ENCODE results near the gene TBX6. TPM values are rescaled to one million over a fixed set of nuclear protein-coding genes. Genes with fewer than 3 reads are reported as not detected.

The TBX6 gene
- total RNA-seq, 2 experiments from 2014 or later: 3.6 to 4.7 TPM

GRCh38 chr16:30068333-30068732, 23.4 kb downstream of the TBX6 start:
- CTCF ChIA-PET: interaction anchor here (3.5 kb wide), 1 partner anchor 24 kb away, joined by 11 read pairs; the partner anchor contains the start of gene TBX6
- intact Hi-C loops (cut with micrococcal nuclease): loop anchor here (5.0 kb wide), 1 partner anchor 261 kb away; the partner anchor contains the start of gene MAZ
- DNase-seq: no peak
- Mint-ChIP-seq H3K4me1 (ENCODE audit: low read depth) (peaks cover 36% of the 10 kb centered on the region), H3K36me3 (ENCODE audit: low read depth) (peaks cover 56% of the 10 kb centered on the region), H3K9me3 (no peaks in the 10 kb centered on the region), H3K4me3 (no peak overlapping the region), H3K27me3 (ENCODE audit: low read depth) (no peaks in the 10 kb centered on the region), H3K27ac (peak overlapping the region; percentile 81)

- CTCF ChIA-PET: interaction anchor here (0.6 to 3.5 kb wide), 5 partner anchors 12 to 281 kb away, joined by 3 to 16 read pairs (median 4); partner anchors contain the start of gene TBX6
- Mint-ChIP-seq H3K36me3 (ENCODE audit: low read depth) (peaks cover 56% of the 10 kb centered on the region), H3K27ac (peak overlapping the region; percentile 98), H3K4me1 (ENCODE audit: low read depth) (peaks cover 36% of the 10 kb centered on the region), H3K9me3 (no peaks in the 10 kb centered on the region), H3K4me3 (peak overlapping the region; percentile 95), H3K27me3 (ENCODE audit: low read depth) (no peaks in the 10 kb centered on the region)
- intact Hi-C loops (cut with micrococcal nuclease): loop anchor here (5.0 kb wide), 1 partner anchor 260 kb away; the partner anchor contains the start of gene MAZ
- DNase-seq: no peak
Measured at GRCh38 chr16:30067584-30067916, 24.2 kb downstream of the TBX6 start.

- intact Hi-C loops (cut with micrococcal nuclease): loop anchor here (5.0 kb wide), 1 partner anchor 260 kb away; the partner anchor contains the start of gene MAZ
- CTCF ChIA-PET: interaction anchor here (0.6 to 3.3 kb wide), 5 partner anchors 12 to 281 kb away, joined by 3 to 16 read pairs (median 4); partner anchors contain the start of gene TBX6
- H3K4me1 Mint-ChIP-seq (ENCODE audit: low read depth): peaks cover 34% of the 10 kb centered on the region
- no peak for DNase-seq
- H3K36me3 Mint-ChIP-seq (ENCODE audit: low read depth): peaks cover 54% of the 10 kb centered on the region
- no peaks in the 10 kb centered on the region for H3K27me3 Mint-ChIP-seq (ENCODE audit: low read depth)
- no peaks in the 10 kb centered on the region for H3K9me3 Mint-ChIP-seq
- peak overlapping the region; percentile 95 for H3K4me3 Mint-ChIP-seq
- H3K27ac Mint-ChIP-seq: peak overlapping the region; percentile 98
Measured at GRCh38 chr16:30066761-30067583, 24.8 kb downstream of the TBX6 start.

GRCh38 chr16:30065943-30066760, 25.6 kb downstream of the TBX6 start:
- peak; percentile 50 for DNase-seq
- peaks cover 34% of the 10 kb centered on the region for H3K4me1 Mint-ChIP-seq (ENCODE audit: low read depth)
- peak overlapping the region; percentile 98 for H3K27ac Mint-ChIP-seq
- CTCF ChIA-PET: interaction anchor here (0.9 to 3.3 kb wide), 5 partner anchors 10 to 26 kb away, joined by 3 to 16 read pairs (median 4); partner anchors contain the start of genes PPP4C and TBX6
- peaks cover 54% of the 10 kb centered on the region for H3K36me3 Mint-ChIP-seq (ENCODE audit: low read depth)
- H3K27me3 Mint-ChIP-seq (ENCODE audit: low read depth): no peaks in the 10 kb centered on the region
- intact Hi-C loops (cut with micrococcal nuclease): loop anchor here (1.0 to 5.0 kb wide), 10 partner anchors 9 to 592 kb away; partner anchors contain the start of genes FBRS, HIRIP3, MAZ and PPP4C
- H3K9me3 Mint-ChIP-seq: no peaks in the 10 kb centered on the region
- peak overlapping the region; percentile 95 for H3K4me3 Mint-ChIP-seq

- H3K4me3 Mint-ChIP-seq: peak within 1 kb of the TSS; percentile 95
- H3K4me1 Mint-ChIP-seq (ENCODE audit: low read depth): peaks cover 32% of the 10 kb centered on the region
- H3K9me3 Mint-ChIP-seq: no peaks in the 10 kb centered on the region
- peak; percentile 97 for DNase-seq
- intact Hi-C loops (cut with micrococcal nuclease): loop anchor here (1.0 to 5.0 kb wide), 10 partner anchors 10 to 593 kb away; partner anchors contain the start of genes FBRS, HIRIP3, MAZ and PPP4C
- peak within 1 kb of the TSS; percentile 98 for H3K27ac Mint-ChIP-seq
- no peaks in the 10 kb centered on the region for H3K27me3 Mint-ChIP-seq (ENCODE audit: low read depth)
- CTCF ChIA-PET: interaction anchor here (0.9 to 3.3 kb wide), 3 partner anchors 9 to 26 kb away, joined by 4 to 16 read pairs (median 8); partner anchors contain the start of genes PPP4C and TBX6
- peaks cover 48% of the 10 kb centered on the region for H3K36me3 Mint-ChIP-seq (ENCODE audit: low read depth)
Measured at GRCh38 chr16:30065102-30065942, 26.4 kb downstream of the TBX6 start, which contains the start of gene ALDOA. Gene ALDOA (plus strand): TSS chr16:30065760. CDS start chr16:30066898, 1,138 bp downstream.

- Mint-ChIP-seq H3K27me3 (ENCODE audit: low read depth) (no peaks in the 10 kb centered on the region), H3K9me3 (no peaks in the 10 kb centered on the region), H3K27ac (peak overlapping the region; percentile 98), H3K36me3 (ENCODE audit: low read depth) (peaks cover 45% of the 10 kb centered on the region), H3K4me1 (ENCODE audit: low read depth) (peaks cover 29% of the 10 kb centered on the region), H3K4me3 (peak overlapping the region; percentile 95)
- intact Hi-C loops (cut with micrococcal nuclease): loop anchor here (1.0 to 5.0 kb wide), 12 partner anchors 11 to 594 kb away; partner anchors contain the start of genes FBRS, HIRIP3, MAPK3 and MAZ
- no peak for DNase-seq
- CTCF ChIA-PET: interaction anchor here (2.1 to 3.3 kb wide), 2 partner anchors 12 to 27 kb away, joined by 8 to 16 read pairs; partner anchors contain the start of genes PPP4C and TBX6
Measured at GRCh38 chr16:30064729-30065101, 27.0 kb downstream of the TBX6 start.

- peaks cover 39% of the 10 kb centered on the region for H3K36me3 Mint-ChIP-seq (ENCODE audit: low read depth)
- H3K27ac Mint-ChIP-seq: peak overlapping the region; percentile 98
- CTCF ChIA-PET: interaction anchor here (0.6 to 3.3 kb wide), 6 partner anchors 9 to 547 kb away, joined by 3 to 16 read pairs (median 7); partner anchors contain the start of genes PPP4C and TBX6
- H3K9me3 Mint-ChIP-seq: no peaks in the 10 kb centered on the region
- no peaks in the 10 kb centered on the region for H3K27me3 Mint-ChIP-seq (ENCODE audit: low read depth)
- H3K4me1 Mint-ChIP-seq (ENCODE audit: low read depth): peaks cover 23% of the 10 kb centered on the region
- intact Hi-C loops (cut with micrococcal nuclease): loop anchor here (1.0 to 2.0 kb wide), 4 partner anchors 11 to 315 kb away; partner anchors contain the start of genes MAPK3 and TBC1D10B
- DNase-seq: peak; percentile 86
- H3K4me3 Mint-ChIP-seq: peak overlapping the region; percentile 95
Measured at GRCh38 chr16:30063893-30064728, 27.6 kb downstream of the TBX6 start.

- Mint-ChIP-seq H3K9me3 (no peaks in the 10 kb centered on the region), H3K4me1 (ENCODE audit: low read depth) (peaks cover 16% of the 10 kb centered on the region), H3K4me3 (peak overlapping the region; percentile 95), H3K27ac (peak overlapping the region; percentile 98), H3K36me3 (ENCODE audit: low read depth) (peaks cover 32% of the 10 kb centered on the region), H3K27me3 (ENCODE audit: low read depth) (no peaks in the 10 kb centered on the region)
- CTCF ChIA-PET: interaction anchor here (0.6 to 1.6 kb wide), 5 partner anchors 8 to 548 kb away, joined by 3 to 10 read pairs (median 4); no protein-coding TSS in a partner anchor
- no peak for DNase-seq
- intact Hi-C loops (cut with micrococcal nuclease): no loop called here
Measured at GRCh38 chr16:30063278-30063892, 28.3 kb downstream of the TBX6 start.

GRCh38 chr16:30060836-30061554, 30.7 kb downstream of the TBX6 start:
- H3K27ac Mint-ChIP-seq: no peak overlapping the region
- peaks cover 12% of the 10 kb centered on the region for H3K36me3 Mint-ChIP-seq (ENCODE audit: low read depth)
- H3K4me1 Mint-ChIP-seq (ENCODE audit: low read depth): peaks cover 3% of the 10 kb centered on the region
- no peaks in the 10 kb centered on the region for H3K9me3 Mint-ChIP-seq
- no peak for DNase-seq
- no peaks in the 10 kb centered on the region for H3K27me3 Mint-ChIP-seq (ENCODE audit: low read depth)
- no peak overlapping the region for H3K4me3 Mint-ChIP-seq
- CTCF ChIA-PET: interaction anchor here (0.7 to 0.9 kb wide), 3 partner anchors 9 to 87 kb away, joined by 3 to 5 read pairs (median 3); partner anchors contain the start of gene TAOK2
- intact Hi-C loops (cut with micrococcal nuclease): no loop called here
